ENCODE data around the gene AVPI1.
A peak's percentile ranks its signal among the peaks of the same experiment; 100 is the strongest.

The AVPI1 gene

GRCh38 chr10:97686962-97687784 is at the start of gene AVPI1:
AVPI1 (minus strand) TSS chr10:97687241; CDS start chr10:97679905, 7,336 bp downstream.
- in situ Hi-C loops (cut with HindIII; ENCODE audit: low pct_unique_long_range_greater_than_20kb, low sequenced_read_pairs), result no loop called here
- no peak for TF ChIP-seq JUND (IDR thresholded peaks at IDR 0.05; ENCODE audit: low read depth)

GRCh38 chr10:97736403-97736901 is 49.4 kb upstream of the AVPI1 start:
- no peak for DNase-seq (ENCODE audit: low read depth in 1 of 2, low spot score in 1 of 2)
- no peak for TF ChIP-seq JUND (IDR thresholded peaks at IDR 0.05; ENCODE audit: low read depth)
- in situ Hi-C loops (cut with HindIII; ENCODE audit: low pct_unique_long_range_greater_than_20kb, low sequenced_read_pairs), result no loop called here

More at GRCh38 chr10:97686962-97687784, at the start of gene AVPI1:
- peak; percentile 98 to 99 for DNase-seq (ENCODE audit: low read depth in 1 of 2, low spot score in 1 of 2)

- in situ Hi-C loops (cut with HindIII; ENCODE audit: low pct_unique_long_range_greater_than_20kb, low sequenced_read_pairs), result no loop called here
- TF ChIP-seq JUND (IDR thresholded peaks at IDR 0.05; ENCODE audit: low read depth), result no peak
- no peak for DNase-seq (ENCODE audit: low read depth in 1 of 2, low spot score in 1 of 2)
These were observed 47.0 kb upstream of the AVPI1 start for GRCh38 chr10:97734021-97734420.

GRCh38 chr10:97733256-97733655 is 46.2 kb upstream of the AVPI1 start:
- in situ Hi-C loops (cut with HindIII; ENCODE audit: low pct_unique_long_range_greater_than_20kb, low sequenced_read_pairs), result no loop called here
- no peak for DNase-seq (ENCODE audit: low read depth in 1 of 2, low spot score in 1 of 2)
- TF ChIP-seq JUND (IDR thresholded peaks at IDR 0.05; ENCODE audit: low read depth), result no peak

- in situ Hi-C loops (cut with HindIII; ENCODE audit: low pct_unique_long_range_greater_than_20kb, low sequenced_read_pairs), result no loop called here
- TF ChIP-seq JUND (IDR thresholded peaks at IDR 0.05; ENCODE audit: low read depth), result no peak
- DNase-seq (ENCODE audit: low read depth in 1 of 2, low spot score in 1 of 2), result no peak
These were observed 45.0 kb upstream of the AVPI1 start for GRCh38 chr10:97732052-97732359.

GRCh38 chr10:97731346-97732051 is 44.5 kb upstream of the AVPI1 start:
- TF ChIP-seq JUND (IDR thresholded peaks at IDR 0.05; ENCODE audit: low read depth), result no peak
- peak; percentile 54 to 88 for DNase-seq (ENCODE audit: low read depth in 1 of 2, low spot score in 1 of 2)
- in situ Hi-C loops (cut with HindIII; ENCODE audit: low pct_unique_long_range_greater_than_20kb, low sequenced_read_pairs), result no loop called here

GRCh38 chr10:97729014-97729413 is 42.0 kb upstream of the AVPI1 start:
- TF ChIP-seq JUND (IDR thresholded peaks at IDR 0.05; ENCODE audit: low read depth), result no peak
- in situ Hi-C loops (cut with HindIII; ENCODE audit: low pct_unique_long_range_greater_than_20kb, low sequenced_read_pairs), result no loop called here
- DNase-seq (ENCODE audit: low read depth in 1 of 2, low spot score in 1 of 2), result no peak

GRCh38 chr10:97726636-97727178 is 39.7 kb upstream of the AVPI1 start:
- no peak for TF ChIP-seq JUND (IDR thresholded peaks at IDR 0.05; ENCODE audit: low read depth)
- in situ Hi-C loops (cut with HindIII; ENCODE audit: low pct_unique_long_range_greater_than_20kb, low sequenced_read_pairs), result no loop called here
- peak in 1 of 2 experiments; percentile 67 for DNase-seq (ENCODE audit: low read depth in 1 of 2, low spot score in 1 of 2)

- no peak for DNase-seq (ENCODE audit: low read depth in 1 of 2, low spot score in 1 of 2)
- TF ChIP-seq JUND (IDR thresholded peaks at IDR 0.05; ENCODE audit: low read depth), result no peak
- in situ Hi-C loops (cut with HindIII; ENCODE audit: low pct_unique_long_range_greater_than_20kb, low sequenced_read_pairs), result no loop called here
These were observed 37.4 kb upstream of the AVPI1 start for GRCh38 chr10:97724341-97724941.

- TF ChIP-seq JUND (IDR thresholded peaks at IDR 0.05; ENCODE audit: low read depth), result no peak
- DNase-seq (ENCODE audit: low read depth in 1 of 2, low spot score in 1 of 2), result no peak
- in situ Hi-C loops (cut with HindIII; ENCODE audit: low pct_unique_long_range_greater_than_20kb, low sequenced_read_pairs), result no loop called here
These were observed 36.0 kb upstream of the AVPI1 start for GRCh38 chr10:97723001-97723400.

- TF ChIP-seq JUND (IDR thresholded peaks at IDR 0.05; ENCODE audit: low read depth), result no peak
- no peak for DNase-seq (ENCODE audit: low read depth in 1 of 2, low spot score in 1 of 2)
- in situ Hi-C loops (cut with HindIII; ENCODE audit: low pct_unique_long_range_greater_than_20kb, low sequenced_read_pairs), result no loop called here
These were observed 35.1 kb upstream of the AVPI1 start for GRCh38 chr10:97721871-97722780.

GRCh38 chr10:97719602-97720001 is 32.6 kb upstream of the AVPI1 start:
- no peak for DNase-seq (ENCODE audit: low read depth in 1 of 2, low spot score in 1 of 2)
- no peak for TF ChIP-seq JUND (IDR thresholded peaks at IDR 0.05; ENCODE audit: low read depth)
- in situ Hi-C loops (cut with HindIII; ENCODE audit: low pct_unique_long_range_greater_than_20kb, low sequenced_read_pairs), result no loop called here

All from T47D (cell line).